GM10847 (cell line): ENCODE data around the gene RAD21L1.

Source experiments
- POLR2A ChIP-seq: IDR thresholded peaks from 2 replicates; pipeline ENCODE4 v1.6.1; 2011; ENCODE audit not compliant: insufficient read length; ENCODE audit errors: extremely low read depth

Gene RAD21L1

GRCh38 chr20:1274485-1275311 is 48.9 kb downstream of the RAD21L1 start:
- TF ChIP-seq POLR2A = no peak

GRCh38 chr20:1275919-1276318 is 50.1 kb downstream of the RAD21L1 start:
- TF ChIP-seq POLR2A = no peak

GRCh38 chr20:1277529-1278322 is 51.9 kb downstream of the RAD21L1 start:
- no peak for TF ChIP-seq POLR2A

GRCh38 chr20:1278993-1279392 is 53.1 kb downstream of the RAD21L1 start:
- no peak for TF ChIP-seq POLR2A

GRCh38 chr20:1280195-1281102 is 54.6 kb downstream of the RAD21L1 start:
- no peak for TF ChIP-seq POLR2A

GRCh38 chr20:1281279-1282057 is 55.6 kb downstream of the RAD21L1 start:
- TF ChIP-seq POLR2A = no peak

GRCh38 chr20:1282966-1283365 is 57.1 kb downstream of the RAD21L1 start:
- TF ChIP-seq POLR2A = no peak

- TF ChIP-seq POLR2A = no peak
Measured at GRCh38 chr20:1283522-1284510, 58.0 kb downstream of the RAD21L1 start.

GRCh38 chr20:1286267-1287024 is 60.6 kb downstream of the RAD21L1 start:
- no peak for TF ChIP-seq POLR2A

GRCh38 chr20:1287306-1287705 is 61.5 kb downstream of the RAD21L1 start:
- no peak for TF ChIP-seq POLR2A

GRCh38 chr20:1287787-1288569 is 62.1 kb downstream of the RAD21L1 start:
- TF ChIP-seq POLR2A = no peak

GRCh38 chr20:1291191-1291741 is 65.4 kb downstream of the RAD21L1 start:
- no peak for TF ChIP-seq POLR2A
